Stimulated activated CD8-positive, alpha-beta memory T cell treated with anti-CD3 and anti-CD28 coated beads, Interleukin-15, amount 100 ng/mL, for 1 hour (primary cell): ENCODE results near the gene HUNK.
"Not testable (repeated sequence)": the region's sequence is repeated elsewhere in the genome, so short reads cannot be mapped to it uniquely, and the experiment has no call there.

Experiments
- DNase-seq: peaks from one replicate; pipeline ENCODE4 v3.0.0-alpha.2; 2020; ENCODE audit warnings: low read depth

Gene HUNK

DNA sequence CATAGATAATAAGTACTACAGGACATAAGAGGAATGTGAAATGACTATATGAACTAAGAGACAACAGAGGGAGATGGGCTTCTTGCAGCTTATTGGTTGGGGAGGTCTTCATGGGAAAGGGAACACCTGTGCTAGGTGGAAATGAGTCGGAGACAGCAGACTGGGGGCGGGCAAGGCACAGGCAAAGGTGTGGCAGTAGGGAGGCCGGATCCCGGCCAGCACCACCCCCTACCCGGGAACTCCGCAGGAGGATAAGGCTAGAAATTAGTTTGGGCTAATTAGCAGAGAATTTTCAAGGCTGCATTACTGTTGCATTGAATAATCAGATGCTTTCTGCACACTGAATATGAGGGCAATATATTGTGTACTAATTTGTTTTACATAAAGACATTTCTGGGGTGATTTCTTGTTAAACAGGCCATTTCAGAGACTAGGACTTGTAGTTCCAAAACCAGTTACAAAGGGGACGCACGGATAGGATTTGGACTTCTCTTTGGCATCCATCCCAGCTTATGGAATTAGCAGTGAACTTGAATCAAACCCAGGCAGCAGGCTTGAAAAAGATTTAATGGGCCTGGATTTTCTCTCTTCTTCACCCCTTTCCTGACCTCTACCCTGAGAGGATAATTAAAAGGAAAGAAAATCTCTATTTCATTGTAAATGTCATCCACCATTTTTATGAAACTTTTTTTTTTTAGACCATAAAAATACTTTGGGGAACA, 2.2 kb upstream of the HUNK start:
- DNase-seq: no peak

DNA sequence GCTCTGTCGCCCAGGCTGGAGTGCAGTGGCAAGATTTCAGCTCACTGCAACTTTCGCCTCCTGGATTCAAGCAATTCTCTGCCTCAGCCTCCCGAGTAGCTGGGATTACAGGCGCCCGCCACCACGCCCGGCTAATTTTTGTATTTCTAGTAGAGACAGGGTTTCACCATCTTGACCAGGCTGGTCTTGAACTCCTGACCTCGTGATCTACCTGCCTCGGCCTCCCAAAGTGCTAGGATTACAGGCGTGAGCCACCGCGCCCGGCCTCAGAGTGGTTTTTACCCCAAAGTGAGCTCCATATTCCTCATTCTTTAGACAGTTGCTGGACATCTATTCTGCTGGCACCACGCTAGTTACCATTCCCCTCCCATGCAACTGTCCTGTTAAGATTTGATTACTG, 1.4 kb upstream of the HUNK start:
- not testable (repeated sequence) for DNase-seq

DNA sequence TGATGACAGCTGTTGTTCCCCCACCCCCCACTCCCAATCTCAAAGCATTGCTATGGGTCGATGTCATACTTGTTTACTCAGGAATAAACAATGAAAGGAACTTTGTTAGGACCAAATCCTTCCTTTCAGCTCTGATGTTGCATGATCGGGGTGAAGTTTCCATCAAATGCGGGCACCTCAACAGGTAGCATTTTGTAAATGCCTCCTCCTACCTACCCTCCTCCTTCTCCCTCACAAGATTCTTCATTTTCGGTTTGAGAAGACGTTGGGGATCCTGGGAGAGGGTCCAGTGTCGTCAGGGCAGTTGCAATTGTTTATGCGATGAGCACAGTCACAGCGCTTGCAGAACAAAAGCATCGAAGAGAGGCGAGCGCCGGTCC, 758 bp upstream of the HUNK start:
- DNase-seq: no peak

DNA sequence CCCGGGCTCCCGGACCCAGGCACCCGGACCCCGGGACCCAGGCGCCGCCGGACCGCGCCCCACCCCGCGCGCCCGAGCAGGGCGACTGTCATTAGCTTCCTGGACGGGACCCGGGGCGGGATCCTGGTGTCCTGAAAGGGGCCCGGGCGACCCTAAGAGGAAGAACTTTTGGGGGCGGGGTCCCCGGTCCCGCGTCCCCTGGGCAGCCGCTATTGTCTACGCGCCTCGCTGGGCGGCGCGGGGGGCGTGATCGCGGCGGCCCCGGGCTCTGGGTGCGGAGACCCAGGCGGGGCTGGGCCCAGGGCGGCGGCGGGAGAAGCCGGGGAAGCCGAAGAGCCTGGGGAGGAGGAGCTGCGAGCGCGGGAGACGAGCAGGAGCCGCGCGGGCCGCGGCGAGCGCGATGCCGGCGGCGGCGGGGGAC, 465 bp downstream of the HUNK start:
- no peak for DNase-seq

DNA sequence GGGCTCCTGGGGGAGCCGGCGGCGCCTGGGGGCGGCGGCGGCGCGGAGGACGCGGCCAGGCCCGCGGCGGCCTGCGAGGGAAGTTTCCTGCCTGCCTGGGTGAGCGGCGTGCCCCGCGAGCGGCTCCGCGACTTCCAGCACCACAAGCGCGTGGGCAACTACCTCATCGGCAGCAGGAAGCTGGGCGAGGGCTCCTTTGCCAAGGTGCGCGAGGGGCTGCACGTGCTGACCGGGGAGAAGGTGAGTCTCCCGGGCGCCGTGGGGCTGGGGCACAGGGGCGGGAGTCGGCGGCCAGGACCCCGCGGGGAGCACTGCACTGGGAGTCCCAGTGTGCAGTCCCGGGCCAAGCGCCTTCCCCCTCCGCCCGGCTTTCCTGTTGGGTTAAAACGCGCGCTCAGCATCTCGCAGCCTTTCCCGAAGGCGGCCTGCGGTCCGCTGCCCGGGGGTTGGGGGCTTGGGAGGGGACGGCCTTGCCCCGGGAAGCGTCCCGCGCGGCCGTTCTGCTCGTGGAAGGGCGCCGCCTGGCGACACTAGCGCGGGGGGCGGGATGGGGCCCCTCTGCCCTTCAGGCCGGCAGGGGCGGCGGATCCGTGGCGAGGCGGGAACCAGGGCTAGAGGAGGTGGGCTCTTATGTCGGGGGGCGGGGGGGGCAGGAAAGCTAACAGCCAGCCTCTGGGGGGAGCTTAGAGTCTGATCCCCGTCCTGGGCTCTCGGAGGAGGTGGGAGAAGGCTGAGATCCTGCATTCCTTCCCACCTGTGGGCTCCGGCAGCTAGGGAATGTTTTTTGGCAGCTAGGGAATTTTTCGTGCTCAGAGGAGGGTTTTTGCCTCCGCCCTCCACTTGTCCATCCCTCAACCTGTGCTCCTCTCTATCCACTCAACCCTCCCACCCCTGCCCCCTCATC, 1.1 kb downstream of the HUNK start:
- DNase-seq: peak; percentile 10

DNA sequence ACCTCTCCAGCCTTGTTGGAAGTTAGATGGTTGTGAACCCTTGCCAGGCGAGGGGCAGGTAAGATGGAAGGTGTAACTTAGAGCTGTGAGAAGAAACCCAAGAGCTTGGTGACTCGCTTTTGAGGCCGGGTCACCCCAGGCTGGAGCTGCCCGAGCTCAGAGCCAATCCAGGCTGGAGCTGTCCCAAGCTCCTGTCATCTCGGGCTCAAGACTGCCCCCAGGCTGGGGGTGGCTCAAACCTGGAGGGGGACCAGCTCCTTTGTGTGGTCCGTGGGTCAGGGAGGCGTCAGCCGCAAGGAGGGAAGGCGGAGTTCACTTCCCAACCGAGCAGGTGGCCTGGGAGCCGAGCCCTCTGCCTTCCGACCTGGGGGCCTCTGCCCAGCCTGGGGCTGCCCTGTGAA, 2.0 kb downstream of the HUNK start:
- DNase-seq: no peak

DNA sequence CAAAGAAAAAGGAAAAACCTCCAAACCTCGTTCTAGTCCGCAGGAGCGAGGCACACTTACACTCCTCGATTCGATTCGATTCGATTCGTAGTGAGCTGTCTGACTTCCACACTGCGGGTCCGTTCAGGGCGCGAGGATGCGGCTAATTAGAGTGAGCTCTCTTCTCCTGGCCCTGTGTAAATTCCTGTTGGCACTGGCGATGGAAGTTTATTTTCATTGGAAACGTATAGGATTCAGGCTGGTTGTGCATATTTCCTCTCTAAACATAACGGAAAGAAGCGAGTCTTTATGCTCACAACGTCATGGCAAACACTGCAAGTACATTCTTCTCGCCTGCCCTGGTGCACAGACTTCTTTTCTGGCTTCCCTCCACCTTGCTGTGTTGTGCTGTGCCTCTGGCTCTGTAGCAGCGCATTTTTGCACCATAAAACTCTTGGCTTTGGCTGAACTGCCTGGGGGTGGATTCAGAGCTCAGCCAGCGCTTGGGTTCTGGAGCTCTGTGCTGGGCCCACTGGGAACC, 2.7 kb downstream of the HUNK start:
- no peak for DNase-seq

DNA sequence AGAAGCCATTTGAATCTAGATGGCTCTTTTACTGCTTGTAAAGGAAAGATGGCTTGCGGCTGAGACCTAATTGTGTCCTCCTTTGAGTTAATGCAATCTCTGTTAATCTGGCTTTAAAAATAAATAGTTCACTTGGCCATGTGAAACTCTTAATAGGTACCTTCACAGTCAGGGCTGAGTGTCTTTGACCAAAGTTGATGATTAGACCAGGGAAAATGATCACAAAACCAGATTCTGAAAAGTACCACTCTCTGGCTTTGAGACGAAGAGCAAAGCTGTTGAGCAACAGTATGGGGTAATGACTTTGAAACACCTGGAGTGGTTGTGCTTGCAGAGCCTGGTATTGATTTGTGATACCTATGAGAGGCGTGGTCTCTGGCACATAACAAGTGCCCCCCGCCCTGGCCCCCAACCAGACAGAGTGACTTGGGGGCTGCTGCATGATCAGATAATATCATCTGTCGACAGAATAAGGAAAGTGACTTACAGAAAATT, 4.7 kb downstream of the HUNK start:
- no peak for DNase-seq

DNA sequence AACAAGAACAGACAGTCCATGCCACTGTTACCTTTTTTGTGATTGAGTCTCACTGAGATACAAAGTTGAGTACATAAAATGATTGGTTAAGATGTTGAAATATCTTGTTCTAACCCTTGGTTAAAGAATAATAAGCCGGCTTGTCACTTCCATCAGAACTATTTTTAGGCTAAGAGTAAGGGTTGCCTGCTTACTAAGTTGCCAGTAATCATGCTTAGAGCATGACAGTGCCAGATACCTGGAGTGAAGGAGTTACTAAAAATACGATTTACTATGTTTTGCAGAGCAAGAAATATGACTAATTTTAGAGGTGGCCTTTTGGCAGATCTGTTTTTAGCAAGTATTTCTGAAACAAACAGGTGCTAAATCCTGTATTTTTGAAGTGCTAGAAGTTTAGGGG, 6.0 kb downstream of the HUNK start:
- no peak for DNase-seq

DNA sequence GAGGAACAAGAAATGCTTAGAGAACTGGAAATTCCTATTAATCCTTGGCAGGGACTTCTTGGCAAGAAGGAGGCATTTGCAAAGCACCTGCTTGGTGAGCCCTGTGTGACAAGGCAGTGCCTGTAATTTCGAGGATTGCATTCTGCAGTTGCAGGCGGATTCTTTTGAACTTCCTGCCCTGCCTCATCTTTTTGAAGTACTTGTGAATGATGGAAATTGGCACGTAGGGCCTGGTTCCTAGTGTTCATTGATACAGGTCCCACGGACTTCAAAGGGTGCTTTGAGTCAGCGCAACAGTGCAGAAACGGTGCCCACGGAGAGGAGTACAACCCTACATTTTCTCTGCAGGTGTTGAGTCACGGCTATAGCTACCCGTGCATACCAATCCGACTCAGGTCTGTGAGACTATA, 6.4 kb downstream of the HUNK start:
- no peak for DNase-seq

DNA sequence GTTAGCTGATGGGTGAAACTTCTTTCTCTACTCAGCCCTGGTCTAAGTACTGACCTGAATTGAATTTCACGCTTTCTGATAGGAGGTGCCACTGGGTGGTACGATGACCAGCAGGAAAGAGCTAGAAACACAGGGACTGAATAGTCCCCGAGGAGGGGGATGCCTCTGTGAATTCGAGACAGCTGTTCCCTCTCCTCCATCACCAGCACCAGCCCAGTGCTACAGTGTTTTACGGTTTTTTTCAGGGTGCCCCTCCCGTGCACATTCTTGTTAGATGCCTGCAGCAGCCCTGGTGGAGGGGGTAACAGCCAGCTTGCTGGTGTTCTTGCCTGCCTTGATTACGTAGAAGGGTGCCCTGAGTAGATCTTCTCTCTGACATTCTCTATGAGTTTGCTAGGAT, 7.1 kb downstream of the HUNK start:
- no peak for DNase-seq

DNA sequence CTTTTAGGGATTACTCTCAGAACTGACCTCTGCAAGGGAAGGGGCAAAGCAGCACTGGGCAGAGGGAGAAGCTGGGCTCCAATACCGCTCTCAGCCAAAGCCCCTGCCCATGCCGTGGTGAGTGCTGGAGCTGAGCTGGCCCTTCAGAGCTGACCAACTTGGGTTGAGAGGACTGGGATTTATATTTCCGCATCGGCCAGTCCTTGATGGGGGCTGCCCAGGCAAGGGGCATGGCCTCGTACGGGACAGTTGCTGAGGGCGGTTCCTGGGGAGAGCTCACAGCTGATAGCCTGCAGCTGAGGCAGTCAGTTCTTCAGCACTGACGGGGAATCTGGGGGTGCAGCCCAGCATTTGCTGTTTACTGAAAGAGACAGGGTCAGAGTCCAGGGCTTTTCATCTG, 8.0 kb downstream of the HUNK start:
- DNase-seq: no peak

DNA sequence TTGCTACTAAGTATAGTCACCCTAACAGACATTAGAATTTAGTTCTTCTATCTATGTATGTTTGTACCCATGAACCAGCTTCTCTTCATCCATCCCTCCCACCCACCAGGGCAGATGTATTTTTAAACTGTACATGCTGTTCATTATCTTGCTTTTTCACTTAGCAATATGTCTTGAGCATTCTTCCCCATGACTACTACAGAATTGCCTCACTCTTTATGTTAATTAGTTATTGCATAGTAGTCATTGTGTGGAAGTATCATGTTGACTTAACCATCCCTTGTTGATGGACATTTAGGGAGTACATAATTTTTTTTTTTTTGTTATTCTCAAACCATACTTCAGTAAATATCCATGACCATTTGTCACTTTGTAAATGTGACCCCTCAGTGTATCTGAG, 9.9 kb downstream of the HUNK start:
- no peak for DNase-seq

DNA sequence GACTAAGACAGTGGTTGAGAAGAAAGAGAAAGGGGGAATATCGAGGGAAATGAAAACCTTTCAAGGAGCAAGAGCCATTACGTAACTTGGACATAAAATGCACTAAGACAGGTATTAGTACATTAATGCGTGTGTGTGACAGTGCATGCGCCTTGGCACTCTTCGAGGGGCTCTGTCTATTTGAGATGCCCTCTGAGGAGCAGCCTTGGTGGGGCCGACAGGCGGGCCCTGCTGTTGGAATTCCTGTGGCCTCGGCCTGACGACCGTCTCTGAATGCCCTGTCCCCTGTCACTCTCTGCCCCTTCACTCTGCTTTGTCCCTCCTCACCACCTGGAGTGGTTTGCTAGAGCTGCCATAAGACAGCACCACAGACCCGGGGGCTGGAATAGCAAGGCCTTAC, 12.3 kb downstream of the HUNK start:
- DNase-seq: no peak

DNA sequence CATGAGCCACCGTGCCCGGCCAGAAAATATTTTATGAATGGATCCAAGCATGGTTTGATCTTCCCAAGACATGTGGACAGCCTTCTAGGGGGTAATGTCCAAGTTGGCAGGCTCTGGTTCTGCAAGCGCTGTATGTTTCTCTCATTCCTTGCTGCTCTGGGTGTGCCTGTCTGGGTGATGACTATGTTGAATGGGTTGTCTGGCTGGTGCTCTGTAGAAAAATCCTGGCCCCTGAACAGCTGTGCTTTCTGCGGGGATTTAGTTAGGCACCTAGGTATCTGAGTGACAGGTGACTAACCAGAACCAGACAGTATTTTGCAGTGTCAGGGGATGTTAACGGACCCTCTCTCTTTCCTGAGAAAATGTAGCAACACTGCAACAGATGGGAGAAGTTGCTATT, 14.1 kb downstream of the HUNK start:
- no peak for DNase-seq

DNA sequence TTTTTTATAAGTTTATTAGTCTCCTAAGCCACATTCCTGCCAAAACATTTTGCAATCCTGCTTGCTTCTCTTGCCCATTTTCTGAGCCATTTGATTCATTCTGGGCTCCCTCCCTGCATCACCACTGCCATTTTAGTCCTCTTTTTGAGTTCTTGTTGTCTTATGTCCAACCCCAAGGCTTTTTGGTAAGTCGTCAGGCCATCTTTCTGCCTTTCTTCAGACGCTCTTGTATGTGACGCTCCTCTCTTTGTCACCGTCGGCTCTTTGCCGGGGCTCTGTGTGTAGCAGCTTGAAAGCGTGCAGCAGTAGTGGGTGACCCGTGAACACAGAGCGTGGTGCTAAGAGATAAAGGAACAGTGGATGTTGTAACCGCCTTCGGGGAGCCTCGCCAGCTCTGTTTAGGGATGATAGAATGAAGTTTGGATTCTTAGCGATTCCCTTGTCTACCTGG, 14.6 kb downstream of the HUNK start:
- DNase-seq: no peak

DNA sequence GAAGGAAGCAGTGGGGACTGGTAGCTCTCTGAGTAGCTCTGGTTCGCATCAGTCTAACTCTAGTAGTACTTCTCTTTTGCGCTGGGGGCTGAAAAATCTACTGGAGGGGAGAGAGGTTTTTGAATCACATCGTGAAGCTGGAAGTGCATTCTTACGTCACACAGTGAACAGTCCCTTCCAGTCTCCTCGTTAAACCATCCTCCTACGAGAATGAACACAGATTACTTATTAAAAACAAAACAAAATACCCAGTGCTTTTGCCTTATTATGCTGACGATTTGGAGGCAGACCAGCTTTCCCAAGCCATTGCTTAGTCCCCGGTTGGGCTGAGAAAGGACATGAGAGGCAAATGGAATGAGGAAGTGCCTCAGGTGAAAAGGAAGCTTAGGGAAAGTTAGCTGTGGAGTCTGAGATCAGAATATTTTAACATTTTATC, 16.1 kb downstream of the HUNK start:
- no peak for DNase-seq

DNA sequence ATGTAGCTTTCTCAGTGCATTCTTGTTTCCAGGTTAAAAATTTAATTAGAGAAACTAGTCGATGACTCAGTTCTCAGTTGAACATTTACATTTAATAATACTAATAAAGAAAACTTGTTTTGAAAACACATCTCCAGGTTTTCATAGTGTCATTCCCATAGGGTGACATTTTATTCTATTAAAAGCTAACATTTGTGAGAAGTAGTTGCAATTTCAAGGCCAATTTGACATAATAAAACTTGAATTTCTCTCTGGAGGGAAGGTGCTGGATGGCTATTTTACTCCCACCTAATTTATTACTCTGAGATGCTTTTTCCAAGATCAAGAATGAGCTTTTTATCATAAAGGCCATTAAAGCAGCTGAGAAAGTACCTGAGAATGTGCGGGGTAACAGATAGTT, 16.6 kb downstream of the HUNK start:
- DNase-seq: no peak

DNA sequence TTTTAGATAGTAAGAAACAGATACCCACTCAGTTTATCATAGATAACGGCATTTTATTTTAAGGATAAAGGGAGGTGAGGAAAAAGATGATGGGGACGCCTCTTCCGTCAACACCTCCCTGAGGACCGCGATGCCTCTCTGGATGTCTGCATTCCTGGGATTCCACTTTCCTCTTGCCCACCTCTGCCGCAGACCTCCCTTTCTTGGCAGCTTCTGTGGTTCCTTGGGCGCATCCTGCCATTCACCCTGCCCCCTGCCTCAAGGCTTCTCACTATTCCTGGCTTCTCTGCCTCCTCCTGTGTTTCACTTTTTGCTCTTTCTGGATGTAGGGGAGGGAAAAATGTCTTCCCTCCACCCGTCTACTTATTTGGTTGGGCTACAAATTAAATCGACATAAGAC, 19.9 kb downstream of the HUNK start:
- DNase-seq: no peak

DNA sequence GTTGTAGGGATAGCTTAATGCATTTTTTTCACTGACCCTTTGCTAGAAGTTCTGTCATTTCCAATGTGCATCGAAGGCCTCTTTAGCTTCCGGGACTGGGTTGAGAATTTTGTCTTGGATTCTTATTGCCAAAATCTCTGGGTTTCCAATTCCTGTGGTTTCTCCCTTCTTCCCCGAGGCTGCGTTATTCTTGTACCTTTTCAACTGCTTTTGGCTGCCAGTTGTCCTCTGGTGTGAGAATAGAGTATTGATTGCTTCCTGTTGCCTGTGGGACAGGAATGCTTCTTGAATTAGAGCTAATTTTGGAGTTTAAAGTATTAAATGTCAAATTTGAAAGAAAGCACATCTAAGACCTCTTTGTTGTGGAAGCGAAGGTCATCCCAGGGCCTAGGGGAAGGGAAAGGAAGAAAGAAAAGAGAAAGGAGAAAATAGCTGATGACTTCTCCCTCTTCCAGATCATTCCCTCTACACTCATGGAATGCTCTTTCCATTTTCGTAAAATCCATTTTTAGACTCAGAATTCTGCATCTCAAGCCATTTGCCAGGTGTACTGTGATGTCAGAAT, 21.1 kb downstream of the HUNK start:
- no peak for DNase-seq

DNA sequence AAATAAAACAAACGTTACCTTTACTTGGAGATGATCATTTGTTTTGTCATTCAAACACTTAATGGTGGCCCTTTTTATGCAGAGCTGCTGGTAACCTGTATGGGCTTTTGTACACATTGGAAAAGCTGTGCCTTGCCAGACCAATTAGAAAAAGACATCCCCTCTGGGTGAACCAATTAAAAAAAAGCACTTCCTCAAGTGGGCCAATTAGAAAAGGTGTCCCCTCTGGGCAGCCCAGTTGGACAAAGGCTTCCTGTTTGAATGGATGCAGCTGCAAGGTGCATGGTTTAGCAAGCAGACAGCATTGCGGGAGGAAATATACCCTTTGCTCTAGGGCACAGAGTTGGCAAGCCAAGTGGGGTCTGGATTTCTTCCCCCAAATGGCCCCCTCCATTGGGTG, 21.6 kb downstream of the HUNK start:
- no peak for DNase-seq

DNA sequence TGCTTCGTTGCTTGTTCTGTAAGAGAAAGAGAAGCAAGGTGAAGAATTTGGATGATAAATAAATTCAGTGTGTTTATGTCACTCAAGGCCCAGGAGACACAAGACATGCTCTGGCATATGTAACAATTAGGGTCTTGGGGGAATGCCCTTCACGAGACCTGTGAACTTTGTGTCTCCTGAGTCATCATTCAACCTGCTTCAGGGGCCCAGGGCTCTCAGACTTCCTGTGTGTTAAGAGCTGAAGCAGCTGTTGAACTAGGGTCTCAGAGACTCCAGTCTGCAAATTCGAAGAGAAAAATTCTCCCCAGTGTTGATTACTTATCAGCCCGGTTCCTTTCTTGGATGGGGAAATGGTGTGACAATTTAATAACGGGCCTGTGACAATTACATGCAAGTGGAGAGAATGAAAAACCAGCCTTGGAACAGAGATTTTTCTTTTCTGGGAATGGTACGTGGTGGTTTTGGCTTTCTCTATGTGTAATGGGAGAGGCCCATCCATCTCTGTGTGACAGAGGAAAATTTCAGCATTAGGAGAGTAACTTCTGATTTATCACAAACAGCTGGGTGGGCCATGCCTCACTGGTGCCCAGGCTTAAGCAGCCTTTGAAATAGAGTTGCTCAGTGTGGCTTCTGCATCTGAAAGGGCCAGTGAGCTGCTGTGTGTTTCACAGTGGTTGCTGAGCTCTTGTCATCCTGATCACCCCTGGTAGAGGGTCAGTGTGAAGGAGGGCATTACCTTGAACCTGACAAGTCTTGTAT, 22.4 kb downstream of the HUNK start:
- no peak for DNase-seq
